ENCODE data around the gene ATP2A2.
"Not testable (repeated sequence)": the region's sequence is repeated elsewhere in the genome, so short reads cannot be mapped to it uniquely, and the experiment has no call there.

The ATP2A2 gene

GRCh38 chr12:110370732-110371231 is 89.7 kb downstream of the ATP2A2 start:
- no peak for DNase-seq

GRCh38 chr12:110371408-110372055 is 90.5 kb downstream of the ATP2A2 start:
- DNase-seq, result no peak

- DNase-seq, result no peak
Observed at GRCh38 chr12:110372056-110372425, 91.0 kb downstream of the ATP2A2 start.

- DNase-seq, result no peak
Observed at GRCh38 chr12:110373025-110373424, 92.0 kb downstream of the ATP2A2 start.

GRCh38 chr12:110373425-110373824 is 92.4 kb downstream of the ATP2A2 start:
- DNase-seq, result no peak

- DNase-seq, result no peak
Observed at GRCh38 chr12:110373962-110374611, 93.0 kb downstream of the ATP2A2 start.

- not testable (repeated sequence) for DNase-seq
Observed at GRCh38 chr12:110378131-110378790, 97.2 kb downstream of the ATP2A2 start.

- DNase-seq, result no peak
Observed at GRCh38 chr12:110379197-110379596, 98.2 kb downstream of the ATP2A2 start.

- no peak for DNase-seq
Observed at GRCh38 chr12:110379631-110380030, 98.6 kb downstream of the ATP2A2 start.

- DNase-seq, result no peak
Observed at GRCh38 chr12:110382683-110383082, 101.6 kb downstream of the ATP2A2 start.

Data from KG1 (cell line).